GM12872 (cell line): ENCODE measurements around the gene FBXL15.

Source experiments
- TF ChIP-seq, protein P1 (sequence below): IDR thresholded peaks from 3 replicates; pipeline ENCODE4 v1.5.1; 2011; ENCODE audit warnings: low read depth, mild to moderate bottlenecking, low read length, moderate library complexity; ENCODE audit not compliant: insufficient read depth

Gene FBXL15

DNA sequence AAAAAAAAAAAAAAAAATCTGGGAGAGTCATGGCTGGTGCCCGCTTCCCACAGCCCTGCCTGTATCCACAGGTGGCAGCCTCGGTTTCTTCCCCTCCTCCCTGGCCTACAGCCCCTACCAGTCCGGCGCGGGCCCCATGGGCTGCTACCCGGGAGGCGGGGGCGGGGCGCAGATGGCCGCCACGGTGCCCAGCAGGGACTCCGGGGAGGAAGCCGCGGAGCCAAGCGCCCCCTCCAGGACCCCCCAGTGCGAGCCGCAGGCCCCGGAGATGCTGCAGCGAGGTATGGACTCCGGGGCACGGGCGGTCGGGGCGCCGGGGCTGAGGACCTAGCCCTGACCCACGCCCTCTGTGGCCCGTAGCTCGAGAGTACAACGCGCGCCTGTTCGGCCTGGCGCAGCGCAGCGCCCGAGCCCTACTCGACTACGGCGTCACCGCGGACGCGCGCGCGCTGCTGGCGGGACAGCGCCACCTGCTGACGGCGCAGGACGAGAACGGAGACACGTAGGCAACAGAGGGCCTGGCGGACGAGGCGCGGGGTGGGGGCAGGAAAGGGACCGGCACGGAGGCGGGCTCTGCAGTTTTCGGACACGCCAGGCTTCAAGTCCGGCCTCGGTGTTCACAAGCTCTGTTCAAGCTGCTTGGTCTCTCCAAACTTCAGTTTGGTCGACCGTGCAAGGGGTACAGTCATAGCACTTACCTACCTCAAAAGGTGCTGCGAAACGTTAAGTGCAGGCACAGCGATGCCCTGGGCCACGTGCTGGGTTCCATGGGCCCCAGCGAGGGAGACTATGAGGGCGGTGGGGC lies 21.2 kb upstream of the FBXL15 start:
- TF ChIP-seq, protein P1, sequence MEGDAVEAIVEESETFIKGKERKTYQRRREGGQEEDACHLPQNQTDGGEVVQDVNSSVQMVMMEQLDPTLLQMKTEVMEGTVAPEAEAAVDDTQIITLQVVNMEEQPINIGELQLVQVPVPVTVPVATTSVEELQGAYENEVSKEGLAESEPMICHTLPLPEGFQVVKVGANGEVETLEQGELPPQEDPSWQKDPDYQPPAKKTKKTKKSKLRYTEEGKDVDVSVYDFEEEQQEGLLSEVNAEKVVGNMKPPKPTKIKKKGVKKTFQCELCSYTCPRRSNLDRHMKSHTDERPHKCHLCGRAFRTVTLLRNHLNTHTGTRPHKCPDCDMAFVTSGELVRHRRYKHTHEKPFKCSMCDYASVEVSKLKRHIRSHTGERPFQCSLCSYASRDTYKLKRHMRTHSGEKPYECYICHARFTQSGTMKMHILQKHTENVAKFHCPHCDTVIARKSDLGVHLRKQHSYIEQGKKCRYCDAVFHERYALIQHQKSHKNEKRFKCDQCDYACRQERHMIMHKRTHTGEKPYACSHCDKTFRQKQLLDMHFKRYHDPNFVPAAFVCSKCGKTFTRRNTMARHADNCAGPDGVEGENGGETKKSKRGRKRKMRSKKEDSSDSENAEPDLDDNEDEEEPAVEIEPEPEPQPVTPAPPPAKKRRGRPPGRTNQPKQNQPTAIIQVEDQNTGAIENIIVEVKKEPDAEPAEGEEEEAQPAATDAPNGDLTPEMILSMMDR: peak; percentile 91

DNA sequence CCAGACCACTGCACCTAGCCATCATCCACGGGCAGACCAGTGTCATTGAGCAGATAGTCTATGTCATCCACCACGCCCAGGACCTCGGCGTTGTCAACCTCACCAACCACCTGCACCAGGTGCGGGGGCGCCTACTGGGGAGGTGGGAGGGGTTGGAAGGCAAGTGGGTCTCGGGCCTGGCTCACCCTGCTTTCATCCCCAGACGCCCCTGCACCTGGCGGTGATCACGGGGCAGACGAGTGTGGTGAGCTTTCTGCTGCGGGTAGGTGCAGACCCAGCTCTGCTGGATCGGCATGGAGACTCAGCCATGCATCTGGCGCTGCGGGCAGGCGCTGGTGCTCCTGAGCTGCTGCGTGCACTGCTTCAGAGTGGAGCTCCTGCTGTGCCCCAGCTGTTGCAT lies 20.6 kb upstream of the FBXL15 start:
- TF ChIP-seq, protein P1: no peak

DNA sequence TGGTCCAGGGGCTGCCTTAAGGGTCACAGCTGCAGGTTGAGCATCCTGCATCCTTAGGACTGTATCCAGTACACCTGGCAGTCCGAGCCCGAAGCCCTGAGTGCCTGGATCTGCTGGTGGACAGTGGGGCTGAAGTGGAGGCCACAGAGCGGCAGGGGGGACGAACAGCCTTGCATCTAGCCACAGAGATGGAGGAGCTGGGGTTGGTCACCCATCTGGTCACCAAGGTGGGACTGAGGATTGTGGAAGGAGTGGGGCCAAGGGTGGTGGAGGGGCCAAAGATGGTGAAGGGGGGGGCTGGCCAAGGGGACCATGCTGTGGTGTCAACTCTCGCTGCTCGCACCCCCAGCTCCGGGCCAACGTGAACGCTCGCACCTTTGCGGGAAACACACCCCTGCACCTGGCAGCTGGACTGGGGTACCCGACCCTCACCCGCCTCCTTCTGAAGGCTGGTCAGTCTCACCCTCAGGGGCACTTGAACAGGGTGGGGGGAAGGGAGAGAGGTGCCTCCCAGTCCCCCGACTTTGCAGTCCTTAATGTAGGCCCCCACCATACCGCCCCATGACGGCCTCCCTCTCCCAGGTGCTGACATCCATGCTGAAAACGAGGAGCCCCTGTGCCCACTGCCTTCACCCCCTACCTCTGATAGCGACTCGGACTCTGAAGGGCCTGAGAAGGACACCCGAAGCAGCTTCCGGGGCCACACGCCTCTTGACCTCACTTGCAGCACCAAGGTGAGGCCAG lies 19.9 kb upstream of the FBXL15 start:
- TF ChIP-seq, protein P1: no peak

DNA sequence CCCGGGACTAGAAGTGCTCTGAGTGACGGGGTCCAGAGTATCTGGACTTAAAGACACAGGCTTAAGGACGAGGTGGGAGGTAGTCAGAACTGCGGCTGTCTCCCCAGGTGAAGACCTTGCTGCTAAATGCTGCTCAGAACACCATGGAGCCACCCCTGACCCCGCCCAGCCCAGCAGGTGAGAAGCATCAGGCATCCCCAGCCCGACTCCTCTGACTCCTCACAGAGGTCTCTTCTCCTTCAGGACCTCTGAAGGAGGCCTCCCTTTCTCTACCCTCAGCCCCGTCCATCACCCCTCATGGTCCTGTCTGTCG lies 19.3 kb upstream of the FBXL15 start:
- TF ChIP-seq, protein P1: no peak

DNA sequence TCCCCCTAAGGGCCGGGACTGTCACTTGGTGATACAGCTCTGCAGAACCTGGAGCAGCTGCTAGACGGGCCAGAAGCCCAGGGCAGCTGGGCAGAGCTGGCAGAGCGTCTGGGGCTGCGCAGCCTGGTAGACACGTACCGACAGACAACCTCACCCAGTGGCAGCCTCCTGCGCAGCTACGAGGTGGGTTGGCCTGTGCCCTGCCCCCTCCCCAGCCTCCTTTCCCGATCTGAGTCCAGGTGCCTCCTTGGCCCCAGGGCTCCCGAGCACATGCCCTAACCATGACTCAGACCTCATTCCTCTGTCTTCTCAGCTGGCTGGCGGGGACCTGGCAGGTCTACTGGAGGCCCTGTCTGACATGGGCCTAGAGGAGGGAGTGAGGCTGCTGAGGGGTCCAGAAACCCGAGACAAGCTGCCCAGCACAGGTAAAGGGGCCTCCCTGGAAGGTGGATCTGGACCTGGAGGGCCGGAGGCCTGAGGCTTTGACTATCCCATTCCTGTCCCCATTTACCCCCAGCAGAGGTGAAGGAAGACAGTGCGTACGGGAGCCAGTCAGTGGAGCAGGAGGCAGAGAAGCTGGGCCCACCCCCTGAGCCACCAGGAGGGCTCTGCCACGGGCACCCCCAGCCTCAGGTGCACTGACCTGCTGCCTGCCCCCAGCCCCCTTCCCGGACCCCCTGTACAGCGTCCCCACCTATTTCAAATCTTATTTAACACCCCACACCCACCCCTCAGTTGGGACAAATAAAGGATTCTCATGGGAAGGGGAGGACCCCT lies 18.7 kb upstream of the FBXL15 start:
- TF ChIP-seq, protein P1: no peak

DNA sequence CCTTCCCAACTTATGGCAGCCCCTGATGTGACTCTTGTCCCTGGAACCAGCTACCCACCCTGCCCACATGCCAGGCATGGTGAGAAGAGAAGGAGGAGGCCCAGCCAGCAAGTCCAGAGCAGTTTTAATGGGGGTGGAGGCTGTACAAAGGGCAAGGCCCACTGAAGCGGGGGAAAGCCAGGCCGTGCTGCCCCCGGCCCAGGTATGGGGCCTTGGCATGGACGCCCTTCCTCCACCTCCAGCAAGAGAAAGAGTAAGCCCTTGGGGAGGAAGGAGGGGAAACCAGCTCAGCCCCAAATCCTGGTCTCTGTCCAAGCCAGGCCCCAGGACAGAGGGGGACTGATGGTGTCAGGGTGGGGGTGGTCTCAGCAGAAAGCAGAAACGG lies 18.1 kb upstream of the FBXL15 start:
- TF ChIP-seq, protein P1: no peak

DNA sequence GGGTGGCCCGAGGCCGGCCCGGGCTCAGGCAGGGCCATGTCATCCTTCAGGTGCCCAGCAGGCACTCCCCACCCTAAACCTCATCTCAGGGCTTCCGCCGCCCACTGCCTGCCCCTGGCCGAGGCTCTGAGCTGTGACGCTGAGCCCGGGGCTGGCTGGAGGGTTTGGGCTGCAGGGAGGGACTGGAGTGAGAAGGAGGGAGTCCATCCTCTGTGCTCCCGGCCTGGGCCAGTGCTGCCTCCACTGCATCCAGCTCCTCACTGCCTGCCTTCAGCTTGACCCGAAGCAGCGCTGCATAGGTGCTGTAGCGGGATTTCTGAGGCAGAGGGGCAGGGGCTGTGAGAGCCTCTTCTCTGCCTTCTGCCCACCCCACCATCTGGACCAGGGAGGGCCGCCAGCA lies 17.5 kb upstream of the FBXL15 start:
- TF ChIP-seq, protein P1: no peak
